ENCODE results near the gene EPB42. TPM values are rescaled to one million over a fixed set of nuclear protein-coding genes. Genes with fewer than 3 reads are reported as not detected.
"Not testable (repeated sequence)": the region's sequence is repeated elsewhere in the genome, so short reads cannot be mapped to it uniquely, and the experiment has no call there.

The EPB42 gene
- total RNA-seq, 2 donors from 2014 or later: 1.1 TPM

DNA sequence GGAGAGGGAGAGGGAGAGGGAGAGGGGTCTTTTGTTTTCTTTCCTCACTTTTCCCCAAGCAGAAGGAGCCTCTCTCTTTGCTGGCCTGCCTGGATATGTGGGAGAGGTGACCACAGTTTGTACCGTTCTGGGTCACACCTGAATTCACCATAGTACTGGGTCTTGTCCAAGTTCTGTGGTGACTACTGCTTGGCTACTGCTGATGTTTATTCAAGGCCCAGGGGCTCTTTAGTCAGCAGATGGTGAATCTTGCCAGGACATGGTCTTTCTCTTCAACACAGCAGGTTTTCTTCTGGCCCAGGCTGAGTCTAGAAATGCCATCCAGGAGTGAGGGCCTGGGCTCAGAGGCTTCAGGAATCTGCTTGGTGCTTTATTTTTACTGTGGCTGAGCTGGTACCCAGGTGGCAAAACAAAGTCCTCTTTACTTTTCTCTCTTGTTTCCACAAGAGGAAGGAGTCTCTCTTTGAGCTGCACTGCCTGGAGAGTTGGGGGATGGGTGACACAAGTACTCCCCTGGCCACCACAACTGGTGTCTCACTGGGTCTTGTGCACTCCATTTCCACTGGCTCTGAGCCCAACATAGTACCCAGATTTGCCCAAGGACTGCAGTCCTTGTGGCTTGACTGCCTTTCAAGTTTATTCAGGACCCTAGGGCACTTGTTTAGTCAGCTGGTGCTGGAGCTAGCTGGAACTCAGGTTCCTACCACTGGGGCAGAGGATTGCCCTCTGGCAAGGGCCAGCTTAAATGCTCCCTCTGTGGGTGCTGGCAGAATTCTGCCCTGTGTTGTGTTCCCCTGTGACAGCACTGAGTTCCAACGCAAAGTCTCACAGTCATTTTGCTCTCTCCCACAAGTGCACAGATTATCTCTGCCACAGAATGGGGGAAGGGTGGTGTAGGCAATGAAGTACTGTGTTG lies 52.4 kb downstream of the EPB42 start:
- TF ChIP-seq, protein P1, sequence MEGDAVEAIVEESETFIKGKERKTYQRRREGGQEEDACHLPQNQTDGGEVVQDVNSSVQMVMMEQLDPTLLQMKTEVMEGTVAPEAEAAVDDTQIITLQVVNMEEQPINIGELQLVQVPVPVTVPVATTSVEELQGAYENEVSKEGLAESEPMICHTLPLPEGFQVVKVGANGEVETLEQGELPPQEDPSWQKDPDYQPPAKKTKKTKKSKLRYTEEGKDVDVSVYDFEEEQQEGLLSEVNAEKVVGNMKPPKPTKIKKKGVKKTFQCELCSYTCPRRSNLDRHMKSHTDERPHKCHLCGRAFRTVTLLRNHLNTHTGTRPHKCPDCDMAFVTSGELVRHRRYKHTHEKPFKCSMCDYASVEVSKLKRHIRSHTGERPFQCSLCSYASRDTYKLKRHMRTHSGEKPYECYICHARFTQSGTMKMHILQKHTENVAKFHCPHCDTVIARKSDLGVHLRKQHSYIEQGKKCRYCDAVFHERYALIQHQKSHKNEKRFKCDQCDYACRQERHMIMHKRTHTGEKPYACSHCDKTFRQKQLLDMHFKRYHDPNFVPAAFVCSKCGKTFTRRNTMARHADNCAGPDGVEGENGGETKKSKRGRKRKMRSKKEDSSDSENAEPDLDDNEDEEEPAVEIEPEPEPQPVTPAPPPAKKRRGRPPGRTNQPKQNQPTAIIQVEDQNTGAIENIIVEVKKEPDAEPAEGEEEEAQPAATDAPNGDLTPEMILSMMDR (IDR thresholded peaks at IDR 0.05): no peak
- Histone ChIP-seq H3K9me3 (no peaks in the 10 kb centered on the region), H3K4me1 (no peaks in the 10 kb centered on the region), H3K36me3 (peaks cover 21% of the 10 kb centered on the region), H3K27me3 (no peaks in the 10 kb centered on the region), H3K27ac (peak overlapping the region; percentile 6 to 22), H3K4me3 (no peak overlapping the region)
- DNase-seq (ENCODE audit: low spot score): no peak

- H3K27me3 ChIP-seq; H3K4me1 ChIP-seq; H3K27ac ChIP-seq; H3K4me3 ChIP-seq; H3K9me3 ChIP-seq; DNase-seq (ENCODE audit: low spot score): not testable (repeated sequence)
- peaks cover 19% of the 10 kb centered on the region for H3K36me3 ChIP-seq
These were observed 53.6 kb downstream of the EPB42 start for GRCh38 chr15:43167261-43167660.

GRCh38 chr15:43165801-43166325 lies 55.0 kb downstream of the EPB42 start:
- Histone ChIP-seq H3K4me1 (no peaks in the 10 kb centered on the region), H3K27ac (no peak overlapping the region), H3K9me3 (no peaks in the 10 kb centered on the region), H3K36me3 (peaks cover 28% of the 10 kb centered on the region), H3K4me3 (no peak overlapping the region), H3K27me3 (no peaks in the 10 kb centered on the region)
- TF ChIP-seq, protein P1 (IDR thresholded peaks at IDR 0.05): no peak
- DNase-seq (ENCODE audit: low spot score): no peak

- TF ChIP-seq, protein P1 (IDR thresholded peaks at IDR 0.05): no peak
- Histone ChIP-seq H3K9me3 (no peaks in the 10 kb centered on the region), H3K36me3 (peaks cover 41% of the 10 kb centered on the region), H3K27ac (no peak overlapping the region), H3K27me3 (no peaks in the 10 kb centered on the region), H3K4me1 (no peaks in the 10 kb centered on the region), H3K4me3 (no peak overlapping the region)
- DNase-seq (ENCODE audit: low spot score): no peak
These were observed 67.5 kb downstream of the EPB42 start for GRCh38 chr15:43153269-43153668.

GRCh38 chr15:43151688-43152087 lies 69.1 kb downstream of the EPB42 start:
- Histone ChIP-seq H3K4me3 (no peak overlapping the region), H3K27me3 (no peaks in the 10 kb centered on the region), H3K36me3 (peaks cover 41% of the 10 kb centered on the region), H3K9me3 (no peaks in the 10 kb centered on the region), H3K27ac (no peak overlapping the region), H3K4me1 (no peaks in the 10 kb centered on the region)
- no peak for DNase-seq (ENCODE audit: low spot score)
- TF ChIP-seq, protein P1 (IDR thresholded peaks at IDR 0.05): no peak

- H3K4me1 ChIP-seq: no peaks in the 10 kb centered on the region
- H3K27ac ChIP-seq: no peak overlapping the region
- no peak for DNase-seq (ENCODE audit: low spot score)
- no peaks in the 10 kb centered on the region for H3K27me3 ChIP-seq
- H3K9me3 ChIP-seq: no peaks in the 10 kb centered on the region
- TF ChIP-seq, protein P1 (IDR thresholded peaks at IDR 0.05): no peak
- H3K4me3 ChIP-seq: no peak overlapping the region
- H3K36me3 ChIP-seq: peaks cover 39% of the 10 kb centered on the region
These were observed 70.5 kb downstream of the EPB42 start for GRCh38 chr15:43150191-43150929.

Measured in right atrium auricular region (tissue), 2 donors.